Vagina (tissue), 2 donors: Measurements from ENCODE around the gene GRAMD2A.

Source experiments
- POLR2A ChIP-seq, 2 donors: fragments of 450-650 bp; IDR thresholded peaks; one replicate each; pipeline ENCODE4 v1.6.1; 2017; ENCODE audit warnings: antibody characterized with exemption in 2 of 2, mild to moderate bottlenecking in 2 of 2, moderate library complexity in 2 of 2
- POLR2AphosphoS5 ChIP-seq, 2 donors: sonication (generic); formaldehyde crosslinking; IDR thresholded peaks; one replicate each; pipeline ENCODE4 v1.9.0; 2017; ENCODE audit warnings: antibody characterized with exemption in 2 of 2, mild to moderate bottlenecking in 2 of 2, low read depth in 1 of 2; ENCODE audit not compliant: insufficient read depth in 1 of 2
- TF ChIP-seq, protein P1 (sequence below), 3 experiments: fragments of 450-650 bp in 2 of 3; fragments of 200-600 bp in 1 of 3; sonication (generic) in 1 of 3; IDR thresholded peaks; one replicate each; pipeline ENCODE4 v1.5.1; 2017 to 2019; ENCODE audit warnings: antibody characterized with exemption in 3 of 3, mild to moderate bottlenecking in 2 of 3, moderate library complexity in 2 of 3

DNA sequence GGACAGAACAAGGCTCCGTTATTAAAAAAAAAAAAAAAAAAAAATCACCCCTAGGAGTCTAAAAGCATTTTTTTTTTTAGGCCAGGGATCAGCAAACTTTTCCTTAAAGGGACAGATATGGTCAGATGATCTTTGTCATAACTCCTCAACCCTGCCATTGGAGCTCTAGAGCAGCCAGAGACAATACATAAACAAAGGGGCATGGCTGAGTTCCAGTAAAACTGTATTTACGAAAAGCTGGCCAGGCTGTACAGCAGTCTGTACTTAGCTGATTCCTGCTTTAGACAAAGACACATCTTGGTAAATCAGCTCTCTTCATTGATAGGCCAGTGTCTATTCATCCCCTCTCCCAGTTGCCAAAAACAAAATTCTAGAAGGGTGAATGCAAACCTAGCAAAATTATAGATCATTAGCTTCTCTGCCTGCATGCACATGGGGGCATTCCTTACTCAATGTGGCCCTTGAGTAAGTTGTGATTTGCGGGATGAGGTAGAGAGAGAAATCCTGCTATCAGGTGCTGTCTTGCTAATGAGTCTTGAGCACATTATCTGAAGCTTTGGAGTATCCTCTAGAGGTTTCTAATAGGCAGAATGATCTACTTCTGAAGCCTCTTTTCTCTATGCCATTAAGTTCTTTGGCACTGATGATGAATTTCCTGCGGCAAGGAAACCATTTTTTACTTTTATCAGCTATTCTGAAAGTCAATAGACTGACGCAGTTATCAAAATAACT, 44.2 kb downstream of the GRAMD2A start:
- TF ChIP-seq, protein P1, sequence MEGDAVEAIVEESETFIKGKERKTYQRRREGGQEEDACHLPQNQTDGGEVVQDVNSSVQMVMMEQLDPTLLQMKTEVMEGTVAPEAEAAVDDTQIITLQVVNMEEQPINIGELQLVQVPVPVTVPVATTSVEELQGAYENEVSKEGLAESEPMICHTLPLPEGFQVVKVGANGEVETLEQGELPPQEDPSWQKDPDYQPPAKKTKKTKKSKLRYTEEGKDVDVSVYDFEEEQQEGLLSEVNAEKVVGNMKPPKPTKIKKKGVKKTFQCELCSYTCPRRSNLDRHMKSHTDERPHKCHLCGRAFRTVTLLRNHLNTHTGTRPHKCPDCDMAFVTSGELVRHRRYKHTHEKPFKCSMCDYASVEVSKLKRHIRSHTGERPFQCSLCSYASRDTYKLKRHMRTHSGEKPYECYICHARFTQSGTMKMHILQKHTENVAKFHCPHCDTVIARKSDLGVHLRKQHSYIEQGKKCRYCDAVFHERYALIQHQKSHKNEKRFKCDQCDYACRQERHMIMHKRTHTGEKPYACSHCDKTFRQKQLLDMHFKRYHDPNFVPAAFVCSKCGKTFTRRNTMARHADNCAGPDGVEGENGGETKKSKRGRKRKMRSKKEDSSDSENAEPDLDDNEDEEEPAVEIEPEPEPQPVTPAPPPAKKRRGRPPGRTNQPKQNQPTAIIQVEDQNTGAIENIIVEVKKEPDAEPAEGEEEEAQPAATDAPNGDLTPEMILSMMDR (IDR thresholded peaks at IDR 0.05) = no peak
- TF ChIP-seq POLR2AphosphoS5 (IDR thresholded peaks at IDR 0.05; ENCODE audit: insufficient read depth in 1 of 2, low read depth in 1 of 2) (no peak), POLR2A (IDR thresholded peaks at IDR 0.05) (no peak)
